Measurements from ENCODE around the gene GKN2.

The GKN2 gene

GRCh38 chr2:68952887-68953521 is at the start of gene GKN2:
TSS of gene GKN2 (minus strand) at chr2:68952893. CDS start at chr2:68952861, 32 bp downstream.
- H3K27ac Mint-ChIP-seq, result no peak within 1 kb of the TSS
- no peaks in the 10 kb centered on the region for H3K36me3 Mint-ChIP-seq (ENCODE audit: low read depth)
- peaks cover 5% of the 10 kb centered on the region for H3K9me3 Mint-ChIP-seq
- no peak within 1 kb of the TSS for H3K4me3 Mint-ChIP-seq
- peaks cover 25% of the 10 kb centered on the region for H3K27me3 Mint-ChIP-seq
- no peaks in the 10 kb centered on the region for H3K4me1 Mint-ChIP-seq (ENCODE audit: low read depth)

GRCh38 chr2:69001879-69002278 is 49.2 kb upstream of the GKN2 start:
- Mint-ChIP-seq H3K36me3 (ENCODE audit: low read depth) (no peaks in the 10 kb centered on the region), H3K4me1 (ENCODE audit: low read depth) (no peaks in the 10 kb centered on the region), H3K4me3 (no peak overlapping the region), H3K27ac (no peak overlapping the region), H3K9me3 (peaks cover 16% of the 10 kb centered on the region), H3K27me3 (peaks cover 57% of the 10 kb centered on the region)

- no peaks in the 10 kb centered on the region for H3K36me3 Mint-ChIP-seq (ENCODE audit: low read depth)
- H3K4me1 Mint-ChIP-seq (ENCODE audit: low read depth), result no peaks in the 10 kb centered on the region
- H3K27ac Mint-ChIP-seq, result no peak overlapping the region
- peaks cover 40% of the 10 kb centered on the region for H3K27me3 Mint-ChIP-seq
- H3K9me3 Mint-ChIP-seq, result peaks cover 10% of the 10 kb centered on the region
- H3K4me3 Mint-ChIP-seq, result no peak overlapping the region
These were observed 44.7 kb upstream of the GKN2 start for GRCh38 chr2:68997401-68997800.

- H3K27ac Mint-ChIP-seq, result no peak overlapping the region
- peaks cover 30% of the 10 kb centered on the region for H3K27me3 Mint-ChIP-seq
- no peak overlapping the region for H3K4me3 Mint-ChIP-seq
- H3K4me1 Mint-ChIP-seq (ENCODE audit: low read depth), result no peaks in the 10 kb centered on the region
- no peaks in the 10 kb centered on the region for H3K36me3 Mint-ChIP-seq (ENCODE audit: low read depth)
- no peaks in the 10 kb centered on the region for H3K9me3 Mint-ChIP-seq
These were observed 43.2 kb upstream of the GKN2 start for GRCh38 chr2:68995916-68996315.

GRCh38 chr2:68994864-68995263 is 42.2 kb upstream of the GKN2 start:
- H3K9me3 Mint-ChIP-seq, result no peaks in the 10 kb centered on the region
- H3K27ac Mint-ChIP-seq, result no peak overlapping the region
- no peak overlapping the region for H3K4me3 Mint-ChIP-seq
- H3K4me1 Mint-ChIP-seq (ENCODE audit: low read depth), result no peaks in the 10 kb centered on the region
- no peaks in the 10 kb centered on the region for H3K36me3 Mint-ChIP-seq (ENCODE audit: low read depth)
- H3K27me3 Mint-ChIP-seq, result peaks cover 26% of the 10 kb centered on the region

- Mint-ChIP-seq H3K4me1 (ENCODE audit: low read depth) (no peaks in the 10 kb centered on the region), H3K9me3 (no peaks in the 10 kb centered on the region), H3K4me3 (no peak overlapping the region), H3K27ac (no peak overlapping the region), H3K36me3 (ENCODE audit: low read depth) (no peaks in the 10 kb centered on the region), H3K27me3 (peaks cover 18% of the 10 kb centered on the region)
These were observed 41.0 kb upstream of the GKN2 start for GRCh38 chr2:68993660-68994059.

- H3K9me3 Mint-ChIP-seq, result no peaks in the 10 kb centered on the region
- no peak overlapping the region for H3K27ac Mint-ChIP-seq
- peaks cover 12% of the 10 kb centered on the region for H3K27me3 Mint-ChIP-seq
- H3K4me1 Mint-ChIP-seq (ENCODE audit: low read depth), result no peaks in the 10 kb centered on the region
- H3K4me3 Mint-ChIP-seq, result no peak overlapping the region
- no peaks in the 10 kb centered on the region for H3K36me3 Mint-ChIP-seq (ENCODE audit: low read depth)
These were observed 40.2 kb upstream of the GKN2 start for GRCh38 chr2:68992933-68993332.

- no peak overlapping the region for H3K27ac Mint-ChIP-seq
- H3K27me3 Mint-ChIP-seq, result peaks cover 12% of the 10 kb centered on the region
- no peaks in the 10 kb centered on the region for H3K4me1 Mint-ChIP-seq (ENCODE audit: low read depth)
- H3K9me3 Mint-ChIP-seq, result no peaks in the 10 kb centered on the region
- H3K4me3 Mint-ChIP-seq, result no peak overlapping the region
- no peaks in the 10 kb centered on the region for H3K36me3 Mint-ChIP-seq (ENCODE audit: low read depth)
These were observed 39.6 kb upstream of the GKN2 start for GRCh38 chr2:68992341-68992740.

GRCh38 chr2:68989035-68989434 is 36.3 kb upstream of the GKN2 start:
- no peaks in the 10 kb centered on the region for H3K4me1 Mint-ChIP-seq (ENCODE audit: low read depth)
- no peaks in the 10 kb centered on the region for H3K9me3 Mint-ChIP-seq
- no peak overlapping the region for H3K4me3 Mint-ChIP-seq
- peaks cover 12% of the 10 kb centered on the region for H3K27me3 Mint-ChIP-seq
- H3K27ac Mint-ChIP-seq, result no peak overlapping the region
- H3K36me3 Mint-ChIP-seq (ENCODE audit: low read depth), result no peaks in the 10 kb centered on the region

- no peaks in the 10 kb centered on the region for H3K36me3 Mint-ChIP-seq (ENCODE audit: low read depth)
- no peak overlapping the region for H3K4me3 Mint-ChIP-seq
- no peaks in the 10 kb centered on the region for H3K4me1 Mint-ChIP-seq (ENCODE audit: low read depth)
- no peak overlapping the region for H3K27ac Mint-ChIP-seq
- H3K9me3 Mint-ChIP-seq, result no peaks in the 10 kb centered on the region
- peaks cover 8% of the 10 kb centered on the region for H3K27me3 Mint-ChIP-seq
These were observed 34.4 kb upstream of the GKN2 start for GRCh38 chr2:68987021-68987503.

GRCh38 chr2:68980956-68981355 is 28.3 kb upstream of the GKN2 start:
- no peaks in the 10 kb centered on the region for H3K4me1 Mint-ChIP-seq (ENCODE audit: low read depth)
- H3K27ac Mint-ChIP-seq, result no peak overlapping the region
- no peak overlapping the region for H3K4me3 Mint-ChIP-seq
- H3K36me3 Mint-ChIP-seq (ENCODE audit: low read depth), result no peaks in the 10 kb centered on the region
- H3K27me3 Mint-ChIP-seq, result peaks cover 31% of the 10 kb centered on the region
- H3K9me3 Mint-ChIP-seq, result no peaks in the 10 kb centered on the region

GRCh38 chr2:68978098-68978497 is 25.4 kb upstream of the GKN2 start:
- no peak overlapping the region for H3K27ac Mint-ChIP-seq
- H3K4me3 Mint-ChIP-seq, result no peak overlapping the region
- H3K36me3 Mint-ChIP-seq (ENCODE audit: low read depth), result no peaks in the 10 kb centered on the region
- no peaks in the 10 kb centered on the region for H3K4me1 Mint-ChIP-seq (ENCODE audit: low read depth)
- H3K9me3 Mint-ChIP-seq, result no peaks in the 10 kb centered on the region
- peaks cover 49% of the 10 kb centered on the region for H3K27me3 Mint-ChIP-seq

GRCh38 chr2:68977453-68977852 is 24.8 kb upstream of the GKN2 start:
- Mint-ChIP-seq H3K4me1 (ENCODE audit: low read depth) (no peaks in the 10 kb centered on the region), H3K9me3 (no peaks in the 10 kb centered on the region), H3K27me3 (peaks cover 49% of the 10 kb centered on the region), H3K36me3 (ENCODE audit: low read depth) (no peaks in the 10 kb centered on the region), H3K27ac (no peak overlapping the region), H3K4me3 (no peak overlapping the region)

GRCh38 chr2:68975844-68976243 is 23.2 kb upstream of the GKN2 start:
- peaks cover 49% of the 10 kb centered on the region for H3K27me3 Mint-ChIP-seq
- H3K27ac Mint-ChIP-seq, result no peak overlapping the region

GRCh38 chr2:68974946-68975665 is 22.4 kb upstream of the GKN2 start:
- H3K4me3 Mint-ChIP-seq, result no peak overlapping the region
- peaks cover 43% of the 10 kb centered on the region for H3K27me3 Mint-ChIP-seq
- H3K36me3 Mint-ChIP-seq (ENCODE audit: low read depth), result no peaks in the 10 kb centered on the region
- H3K27ac Mint-ChIP-seq, result no peak overlapping the region
- H3K4me1 Mint-ChIP-seq (ENCODE audit: low read depth), result no peaks in the 10 kb centered on the region
- no peaks in the 10 kb centered on the region for H3K9me3 Mint-ChIP-seq

More at GRCh38 chr2:68975844-68976243, 23.2 kb upstream of the GKN2 start:
- Mint-ChIP-seq H3K36me3 (ENCODE audit: low read depth) (no peaks in the 10 kb centered on the region), H3K9me3 (no peaks in the 10 kb centered on the region), H3K4me3 (no peak overlapping the region), H3K4me1 (ENCODE audit: low read depth) (no peaks in the 10 kb centered on the region)
